ENCODE data around the gene FRMD4B. TPM values are rescaled to one million over a fixed set of nuclear protein-coding genes. Genes with fewer than 3 reads are reported as not detected.

FRMD4B gene
- total and polyA plus RNA-seq, 10 of the 15 experiments (the other 5 are each of a cell fraction or from before 2014, with no cell fraction given) = 3.9 to 11.4 (median 8.0) TPM

GRCh38 chr3:69296995-69297394 lies 88.9 kb downstream of the FRMD4B start:
- ChIA-PET RAD21 (ENCODE audit: unreplicated experiment) (interaction anchor here (0.7 kb wide), 1 partner anchor 60 kb away, joined by 3 read pairs; no protein-coding TSS in a partner anchor), SMC1A (ENCODE audit: uncharacterized antibody, unreplicated experiment) (interaction anchor here (3.2 kb wide), 1 partner anchor 9 kb away, joined by 22 read pairs; no protein-coding TSS in a partner anchor), POLR2A (no interaction called here), CTCF (no interaction called here)
- TF ChIP-seq ZNF622 (IDR thresholded peaks at IDR 0.05) (no peak), ASH2L (IDR thresholded peaks at IDR 0.05; ENCODE audit: borderline replicate concordance, low read depth) (no peak), NRF1 (conservative IDR thresholded peaks at IDR 0.05; ENCODE audit: low read depth, low read length) (no peak), IKZF2 (IDR thresholded peaks at IDR 0.05) (no peak), FOS (IDR thresholded peaks at IDR 0.05; ENCODE audit: borderline replicate concordance, extremely low read depth, insufficient read length) (no peak), NKRF (conservative IDR thresholded peaks at IDR 0.05) (no peak), RCOR1 (conservative IDR thresholded peaks at IDR 0.05; ENCODE audit: low read depth, low read length) (no peak), TARDBP (IDR thresholded peaks at IDR 0.05; ENCODE audit: borderline replicate concordance) (no peak), KLF5 (IDR thresholded peaks at IDR 0.05; ENCODE audit: partially characterized antibody) (no peak), WRNIP1 (IDR thresholded peaks at IDR 0.05; ENCODE audit: borderline replicate concordance, low read depth, low read length) (no peak), SUPT20H (IDR thresholded peaks at IDR 0.05; ENCODE audit: borderline replicate concordance, control insufficient read depth, low read depth, low read length) (no peak)
- TF ChIP-seq, protein P1, sequence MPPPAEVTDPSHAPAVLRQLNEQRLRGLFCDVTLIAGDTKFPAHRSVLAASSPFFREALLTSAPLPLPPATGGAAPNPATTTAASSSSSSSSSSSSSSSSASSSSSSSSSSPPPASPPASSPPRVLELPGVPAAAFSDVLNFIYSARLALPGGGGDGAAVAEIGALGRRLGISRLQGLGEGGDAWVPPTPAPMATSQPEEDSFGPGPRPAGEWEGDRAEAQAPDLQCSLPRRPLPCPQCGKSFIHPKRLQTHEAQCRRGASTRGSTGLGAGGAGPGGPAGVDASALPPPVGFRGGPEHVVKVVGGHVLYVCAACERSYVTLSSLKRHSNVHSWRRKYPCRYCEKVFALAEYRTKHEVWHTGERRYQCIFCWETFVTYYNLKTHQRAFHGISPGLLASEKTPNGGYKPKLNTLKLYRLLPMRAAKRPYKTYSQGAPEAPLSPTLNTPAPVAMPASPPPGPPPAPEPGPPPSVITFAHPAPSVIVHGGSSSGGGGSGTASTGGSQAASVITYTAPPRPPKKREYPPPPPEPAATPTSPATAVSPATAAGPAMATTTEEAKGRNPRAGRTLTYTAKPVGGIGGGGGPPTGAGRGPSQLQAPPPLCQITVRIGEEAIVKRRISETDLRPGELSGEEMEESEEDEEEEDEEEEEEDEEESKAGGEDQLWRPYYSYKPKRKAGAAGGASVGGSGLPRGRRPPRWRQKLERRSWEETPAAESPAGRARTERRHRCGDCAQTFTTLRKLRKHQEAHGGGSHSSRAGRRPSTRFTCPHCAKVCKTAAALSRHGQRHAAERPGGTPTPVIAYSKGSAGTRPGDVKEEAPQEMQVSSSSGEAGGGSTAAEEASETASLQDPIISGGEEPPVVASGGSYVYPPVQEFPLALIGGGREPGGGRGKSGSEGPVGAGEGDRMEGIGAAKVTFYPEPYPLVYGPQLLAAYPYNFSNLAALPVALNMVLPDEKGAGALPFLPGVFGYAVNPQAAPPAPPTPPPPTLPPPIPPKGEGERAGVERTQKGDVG (CRISPR knock-in tag; IDR thresholded peaks at IDR 0.05) = no peak
- intact Hi-C loops (cut with micrococcal nuclease; ENCODE audit: unreplicated experiment) = no loop called here
- BruUV-seq (replicated peaks) = no TSS peak
- no peaks in the 10 kb centered on the region for H4K20me1 ChIP-seq (ENCODE audit: control insufficient read depth, insufficient read depth)
- no peaks in the 10 kb centered on the region for H3K9me3 ChIP-seq (replicated peaks; ENCODE audit: control insufficient read depth, insufficient read depth, low read length)
- FAIRE-seq = no peak
- no peak overlapping the region for H3K4me3 ChIP-seq
- no peaks in the 10 kb centered on the region for H3K79me2 ChIP-seq (ENCODE audit: control insufficient read depth, insufficient read depth, low read length)
- no peak overlapping the region for H2AFZ ChIP-seq (ENCODE audit: control insufficient read depth, low read depth, low read length)
- H3K27me3 ChIP-seq (replicated peaks in 1 of 2; ENCODE audit: control insufficient read depth in 2 of 2, insufficient read depth in 2 of 2, low read length in 1 of 2) = no peaks in the 10 kb centered on the region
- H3K36me3 ChIP-seq (ENCODE audit: control insufficient read depth in 2 of 2, insufficient read depth in 2 of 2, low read length in 1 of 2) = no peaks in the 10 kb centered on the region
- peaks cover 5% of the 10 kb centered on the region for H3K4me1 ChIP-seq (ENCODE audit: control insufficient read depth, insufficient read depth, low read length)
- no peak overlapping the region for H3K4me2 ChIP-seq (ENCODE audit: control insufficient read depth, insufficient read depth)
- in situ Hi-C loops (cut with MboI) = no loop called here
- no peak for DNase-seq (ENCODE audit: low read depth, low spot score)
- no peak for ATAC-seq
- WGBS (ENCODE audit: insufficient coverage, insufficient replicate concordance, low lambda C conversion rate, missing lambda C conversion rate) = 23% methylated on average over 6 of the region's 6 CpGs
- no peak overlapping the region for H3K9ac ChIP-seq (ENCODE audit: control insufficient read depth, insufficient read depth, low read length)
- no peak overlapping the region for H3K27ac ChIP-seq (ENCODE audit: control insufficient read depth, insufficient read depth)
